GM21526 (cell line): Measurements from ENCODE around the gene AMIGO2.
A peak's percentile ranks its signal among the peaks of the same experiment; 100 is the strongest.
"Not testable (repeated sequence)": the region's sequence is repeated elsewhere in the genome, so short reads cannot be mapped to it uniquely, and the experiment has no call there.

Source experiments
- ATAC-seq: cut with Tn5 transposase; IDR thresholded peaks from one replicate; pipeline ENCODE4 v1.9.1; 2021; ENCODE audit warnings: moderate library complexity; ENCODE audit not compliant: unreplicated experiment, low FRiP score

AMIGO2 gene, protein sequence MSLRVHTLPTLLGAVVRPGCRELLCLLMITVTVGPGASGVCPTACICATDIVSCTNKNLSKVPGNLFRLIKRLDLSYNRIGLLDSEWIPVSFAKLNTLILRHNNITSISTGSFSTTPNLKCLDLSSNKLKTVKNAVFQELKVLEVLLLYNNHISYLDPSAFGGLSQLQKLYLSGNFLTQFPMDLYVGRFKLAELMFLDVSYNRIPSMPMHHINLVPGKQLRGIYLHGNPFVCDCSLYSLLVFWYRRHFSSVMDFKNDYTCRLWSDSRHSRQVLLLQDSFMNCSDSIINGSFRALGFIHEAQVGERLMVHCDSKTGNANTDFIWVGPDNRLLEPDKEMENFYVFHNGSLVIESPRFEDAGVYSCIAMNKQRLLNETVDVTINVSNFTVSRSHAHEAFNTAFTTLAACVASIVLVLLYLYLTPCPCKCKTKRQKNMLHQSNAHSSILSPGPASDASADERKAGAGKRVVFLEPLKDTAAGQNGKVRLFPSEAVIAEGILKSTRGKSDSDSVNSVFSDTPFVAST

DNA sequence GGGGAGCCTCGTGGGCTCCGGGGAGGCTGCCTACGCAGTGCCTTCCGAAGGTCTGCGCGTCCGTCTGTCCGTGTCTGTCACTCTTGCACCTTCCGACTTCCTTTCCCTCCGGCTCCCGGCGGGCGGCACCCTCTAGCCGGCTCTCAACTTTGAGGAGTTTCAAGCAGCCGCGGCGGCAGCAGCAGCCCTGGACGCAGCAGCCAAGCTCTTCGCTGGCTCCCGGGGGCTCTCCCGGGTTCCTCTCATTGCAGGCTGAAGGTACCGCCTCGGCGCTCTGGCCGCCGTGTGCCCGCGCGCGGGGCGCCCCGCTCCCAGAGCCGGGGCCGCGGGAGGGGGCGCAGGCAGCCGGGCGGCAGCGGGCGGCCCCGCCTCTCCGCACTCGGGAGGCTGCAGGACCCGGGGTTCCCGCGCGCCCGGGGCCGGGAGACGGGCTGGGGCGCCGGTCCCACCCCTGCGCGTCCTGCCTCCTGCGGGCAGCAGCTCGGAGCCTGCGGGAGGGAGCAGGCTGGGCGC lies at the start of gene AMIGO2, which contains the start of gene PCED1B:
Gene AMIGO2 (minus strand): TSS at position 492 of the 513 bp plus-strand sequence. CDS start 957 bp downstream, outside the sequence.
Gene PCED1B (plus strand): TSS at position 154 of the 513 bp plus-strand sequence. CDS start 155,443 bp downstream, outside the sequence.
- ATAC-seq: peak; percentile 74

DNA sequence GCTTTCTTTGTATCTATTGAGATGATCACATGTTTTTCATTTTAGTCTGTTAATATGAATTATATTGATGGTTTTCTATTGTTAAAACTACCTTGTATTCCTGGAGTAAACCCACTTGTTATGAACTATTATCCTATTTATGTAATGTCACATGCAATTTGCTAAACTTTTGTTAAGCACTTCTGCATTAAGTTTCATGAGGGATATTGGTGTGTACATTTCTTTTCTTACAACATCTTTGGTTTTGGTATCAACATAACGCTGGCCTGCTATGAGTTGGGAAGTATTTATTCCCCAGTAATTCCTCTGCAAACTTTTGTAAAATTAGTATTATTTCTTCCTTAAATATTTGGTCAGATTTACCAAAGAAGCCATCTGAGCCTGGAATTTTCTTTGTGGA lies 46.5 kb upstream of the AMIGO2 start:
- no peak for ATAC-seq

DNA sequence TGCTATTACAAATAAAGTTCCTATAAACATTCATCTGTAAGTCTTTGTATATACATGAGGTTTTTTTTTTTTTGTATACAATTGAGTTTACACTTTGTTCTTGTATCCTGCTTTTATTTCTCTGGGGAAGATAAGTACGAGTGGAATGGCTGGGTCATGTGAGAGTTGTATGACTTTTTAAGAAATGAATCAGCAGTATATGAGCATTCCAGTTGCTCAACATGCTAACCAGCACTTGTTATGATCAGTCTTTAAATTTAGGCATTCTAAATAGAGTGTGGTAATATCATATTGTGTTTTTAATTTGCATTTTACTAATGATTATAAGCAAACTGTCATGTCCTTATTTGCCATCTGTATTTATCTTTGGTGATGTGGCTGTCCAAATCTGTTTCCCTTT lies 44.7 kb upstream of the AMIGO2 start:
- no peak for ATAC-seq

DNA sequence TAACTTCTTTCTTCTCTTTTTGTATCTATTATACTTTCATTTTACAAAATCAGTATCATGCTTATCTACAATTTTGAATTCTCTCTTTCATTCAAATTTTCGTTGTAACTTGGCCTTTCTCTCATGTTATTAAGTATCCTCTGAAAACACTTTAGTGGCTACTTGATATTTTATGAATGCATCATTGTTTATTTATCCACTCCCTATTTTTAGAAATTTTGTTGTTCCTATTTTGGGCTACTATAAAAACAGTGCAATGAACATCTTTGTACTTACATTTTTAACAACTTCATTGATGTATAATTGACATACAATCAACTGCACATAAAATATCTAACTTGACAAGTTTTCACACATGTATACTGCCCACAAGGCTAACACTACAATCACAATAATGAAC lies 44.0 kb upstream of the AMIGO2 start:
- ATAC-seq: no peak

DNA sequence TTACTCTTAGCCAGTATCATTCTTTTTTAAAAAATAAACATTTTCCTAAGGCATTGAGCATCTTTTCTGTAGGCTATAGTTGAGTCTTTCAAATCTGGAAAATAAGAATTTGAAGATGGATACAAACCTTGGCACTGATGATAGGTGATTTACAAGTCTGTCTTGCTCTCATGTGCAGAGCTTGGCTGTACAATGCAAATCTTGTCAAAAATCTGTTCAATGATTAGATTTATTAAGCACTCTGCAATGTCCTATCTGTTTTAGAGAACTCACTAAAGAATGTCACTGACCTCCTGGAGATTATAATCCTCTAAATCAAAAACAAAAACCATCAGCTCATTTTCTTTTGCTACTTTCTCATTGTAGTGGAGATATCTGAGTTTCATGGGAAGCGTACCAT lies 42.8 kb upstream of the AMIGO2 start:
- no peak for ATAC-seq

DNA sequence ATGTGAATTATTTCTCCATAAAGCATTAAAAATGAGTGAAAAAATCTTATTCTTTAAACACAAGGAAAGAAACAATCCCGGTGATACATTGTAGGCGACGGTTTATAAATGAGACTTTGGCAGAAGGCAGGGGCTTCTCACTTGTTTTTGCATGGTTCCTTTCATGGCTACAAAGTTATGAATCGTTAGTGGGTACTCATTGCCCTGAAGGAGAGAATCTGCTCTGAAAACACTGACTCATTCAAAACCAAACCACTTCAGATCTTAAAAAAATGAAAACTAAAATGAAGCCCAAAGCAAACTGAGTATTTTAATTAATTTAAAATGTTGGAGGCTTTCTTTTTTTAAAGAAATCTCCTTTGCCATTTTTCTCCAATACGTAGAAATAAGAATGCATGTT lies 41.4 kb upstream of the AMIGO2 start:
- no peak for ATAC-seq

DNA sequence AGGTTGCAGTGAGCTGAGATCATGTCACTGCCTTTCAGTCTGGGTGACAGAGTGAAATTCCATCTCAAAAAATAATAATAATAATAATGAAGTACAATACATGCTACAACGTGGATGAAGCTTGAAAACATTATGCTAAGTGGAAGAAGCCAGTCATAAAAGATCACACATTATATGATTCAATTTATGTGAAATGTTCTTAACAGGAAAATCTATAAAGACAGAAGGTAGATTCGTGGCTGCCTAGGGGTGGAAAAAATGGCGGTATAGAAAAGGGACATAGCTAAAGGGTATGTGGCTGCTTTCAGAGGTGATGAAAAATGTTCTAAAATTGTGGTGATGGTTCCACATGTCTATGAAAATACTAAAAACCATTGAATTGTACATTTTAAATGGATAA lies 41.0 kb upstream of the AMIGO2 start:
- no peak for ATAC-seq

DNA sequence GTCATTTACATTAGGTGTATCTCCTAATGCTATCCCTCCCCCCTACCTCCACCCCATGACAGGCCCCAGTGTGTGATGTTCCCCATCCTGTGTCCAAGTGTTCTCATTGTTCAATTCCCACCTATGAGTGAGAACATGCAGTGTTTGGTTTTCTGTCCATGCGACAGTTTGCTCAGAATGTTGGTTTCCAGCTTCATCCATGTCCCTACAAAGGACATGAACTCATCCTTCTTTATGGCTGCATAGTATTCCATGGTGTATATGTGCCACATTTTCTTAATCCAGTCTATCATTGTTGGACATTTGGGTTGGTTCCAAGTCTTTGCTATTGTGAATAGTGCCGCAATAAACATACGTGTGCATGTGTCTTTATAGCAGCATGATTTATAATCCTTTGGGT lies 37.5 kb upstream of the AMIGO2 start:
- ATAC-seq: not testable (repeated sequence)

DNA sequence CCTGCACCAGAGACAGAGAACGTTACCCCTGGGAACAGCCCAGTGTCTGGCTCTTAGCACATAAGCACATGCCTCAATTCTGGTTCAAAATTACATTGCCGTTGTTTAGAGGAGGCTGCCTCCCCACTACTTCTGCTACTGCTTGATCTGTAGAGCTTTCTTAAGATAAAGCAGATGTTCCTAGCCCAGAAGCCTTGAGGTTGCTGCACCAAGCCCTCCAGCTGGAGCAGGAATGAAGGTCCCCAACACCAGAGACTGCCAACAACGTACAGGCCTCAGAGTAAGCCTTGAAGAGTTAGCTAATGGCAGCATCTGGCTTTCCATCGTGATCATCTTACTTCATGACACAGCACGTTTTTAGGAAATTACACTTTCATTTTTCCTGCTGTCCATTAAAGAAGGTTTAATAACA lies 34.7 kb upstream of the AMIGO2 start:
- no peak for ATAC-seq

DNA sequence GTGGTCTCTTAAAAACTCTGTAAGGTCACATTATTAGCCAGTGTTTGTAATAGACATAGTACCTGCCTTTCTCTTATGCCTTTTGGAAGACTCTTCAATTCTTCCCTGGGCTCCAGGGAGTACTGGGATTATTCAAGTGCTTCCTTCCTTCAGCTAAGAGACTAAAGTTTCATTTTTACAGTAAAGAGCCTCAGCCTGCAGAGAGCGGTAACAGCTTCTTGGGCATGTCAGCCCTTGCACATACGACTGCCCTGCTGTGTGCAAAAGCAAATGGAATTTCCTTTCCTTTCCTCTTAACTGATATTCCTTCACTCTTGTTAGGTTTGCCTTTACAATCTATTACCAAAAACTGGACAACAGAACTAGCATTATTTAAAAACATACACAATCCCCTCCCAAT lies 32.9 kb upstream of the AMIGO2 start:
- ATAC-seq: no peak

DNA sequence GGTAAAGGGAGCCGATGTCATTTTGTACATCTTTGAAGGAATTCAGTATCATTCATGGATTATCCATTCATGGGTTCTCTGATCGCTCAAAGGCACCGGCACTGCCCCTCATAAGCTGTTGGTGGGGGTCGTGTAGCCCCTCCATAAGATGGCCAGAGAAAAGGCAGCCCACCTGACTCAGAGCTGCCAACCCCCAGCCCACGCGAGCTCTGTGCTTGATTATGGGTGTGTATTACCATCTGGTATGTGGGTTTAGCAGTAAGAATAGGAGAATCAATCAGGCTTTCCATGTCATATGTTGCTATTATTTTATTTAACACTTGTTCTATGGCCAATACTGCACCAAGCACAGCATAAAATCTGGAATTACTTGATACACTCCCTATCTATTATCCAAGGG lies 32.1 kb upstream of the AMIGO2 start:
- ATAC-seq: no peak

DNA sequence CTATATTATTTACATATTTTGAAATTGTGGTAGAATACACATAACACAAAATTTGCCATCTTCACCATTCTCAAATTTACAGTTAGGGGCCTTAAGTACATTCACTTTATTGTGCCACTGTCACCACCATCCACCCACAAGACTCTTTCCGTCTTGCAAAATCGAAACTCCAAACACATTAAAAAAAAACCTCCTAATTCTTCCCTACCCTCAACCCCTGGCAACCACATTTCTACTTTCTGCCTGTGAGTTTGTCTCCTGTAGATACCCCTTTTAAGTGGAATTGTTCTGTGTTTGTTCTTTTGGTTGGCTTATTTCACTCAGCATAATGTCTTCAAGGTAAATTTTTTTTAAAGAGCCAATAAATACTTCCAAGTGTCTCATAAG lies 31.6 kb upstream of the AMIGO2 start:
- no peak for ATAC-seq

DNA sequence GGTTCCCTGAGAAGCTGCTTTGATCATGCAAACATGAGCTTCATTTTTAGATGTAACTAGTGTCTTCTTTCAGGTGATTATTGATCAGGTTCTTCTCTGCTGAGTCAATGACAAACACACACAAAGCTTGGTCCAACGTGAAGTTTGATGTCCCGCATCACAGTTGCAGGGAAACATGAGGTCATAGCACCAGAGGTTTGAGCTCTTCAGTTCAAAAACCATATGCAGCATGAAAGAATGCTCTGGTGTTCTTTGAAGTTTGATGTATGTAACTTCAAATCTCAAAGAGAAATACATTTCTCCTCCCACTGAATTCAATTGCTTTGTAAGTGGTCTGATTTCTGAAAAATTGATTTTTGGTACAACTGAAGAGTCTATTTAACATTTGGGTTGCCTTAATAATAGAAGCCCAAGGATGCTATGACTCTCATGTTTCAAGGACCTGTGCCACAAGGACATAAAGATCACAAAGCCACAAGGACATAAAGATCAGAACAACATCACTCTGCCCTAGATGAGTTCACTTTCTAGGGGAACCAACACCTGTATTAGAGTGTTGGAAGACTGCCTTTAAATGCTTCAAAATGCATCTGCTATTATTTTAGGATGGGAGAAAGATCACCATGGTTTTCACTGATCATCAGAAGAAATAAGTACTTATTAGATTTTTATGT lies 31.1 kb upstream of the AMIGO2 start:
- ATAC-seq: no peak

DNA sequence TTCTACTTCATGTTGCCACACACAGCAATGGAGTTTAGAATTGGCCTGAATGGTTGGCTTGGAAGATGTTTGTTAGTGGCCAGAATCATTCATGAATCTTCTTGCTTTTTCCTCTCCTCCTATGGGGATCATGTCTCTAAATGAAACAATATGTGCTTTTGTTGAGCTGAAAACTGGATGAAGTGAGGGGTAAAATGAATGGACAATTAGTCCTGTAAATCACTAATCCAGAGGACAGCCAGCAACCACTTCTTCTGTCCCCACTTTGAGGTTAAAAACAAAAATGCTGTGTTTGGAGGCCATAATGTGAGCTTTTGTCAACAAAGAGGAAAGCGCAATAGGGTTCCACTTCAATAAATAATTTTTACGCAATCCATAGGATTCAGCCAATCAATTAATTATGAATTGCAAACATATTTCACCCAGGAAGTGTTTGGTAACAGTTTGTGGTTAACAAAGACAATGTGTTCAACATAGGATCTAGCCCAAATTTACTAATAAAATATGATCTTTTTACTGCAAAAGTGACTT lies 30.3 kb upstream of the AMIGO2 start:
- no peak for ATAC-seq

DNA sequence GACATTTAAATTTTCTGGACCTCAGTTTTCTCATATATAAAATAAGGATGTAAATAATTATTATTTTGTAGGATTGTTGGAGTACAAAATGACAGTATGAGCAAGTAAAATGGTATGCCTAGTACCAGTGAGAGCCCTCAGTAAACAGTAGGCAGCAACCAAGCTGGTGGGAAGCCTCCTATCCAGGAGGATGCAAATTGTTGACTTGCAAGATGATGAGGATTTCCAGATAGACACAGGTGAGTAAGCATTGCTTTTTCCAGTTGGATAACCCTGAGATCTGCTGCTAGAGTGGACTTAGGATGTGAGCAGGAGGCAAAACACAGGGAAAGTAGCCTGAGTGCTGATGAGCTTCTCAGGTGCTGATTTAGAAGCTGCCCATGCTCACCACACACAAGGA lies 28.2 kb upstream of the AMIGO2 start:
- no peak for ATAC-seq

DNA sequence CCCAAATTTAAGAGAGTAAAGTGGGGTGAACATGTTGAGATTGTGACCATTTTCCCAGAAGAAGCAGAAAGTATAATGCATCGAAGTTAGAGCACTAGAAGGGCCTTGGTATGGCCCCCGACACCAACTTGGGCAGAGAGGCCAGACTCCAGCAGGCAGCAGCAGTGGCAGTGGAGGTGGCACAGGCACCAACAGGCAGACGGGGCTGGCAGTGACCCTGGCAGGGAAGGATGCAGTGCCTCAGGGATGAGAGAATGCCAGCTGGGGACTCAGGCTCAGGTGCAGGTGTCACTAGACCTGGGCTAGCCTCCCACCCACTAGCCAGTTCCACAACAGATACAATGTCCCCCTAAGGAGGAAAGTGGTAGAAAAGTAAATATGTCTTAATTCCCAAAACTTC lies 27.7 kb upstream of the AMIGO2 start:
- no peak for ATAC-seq

DNA sequence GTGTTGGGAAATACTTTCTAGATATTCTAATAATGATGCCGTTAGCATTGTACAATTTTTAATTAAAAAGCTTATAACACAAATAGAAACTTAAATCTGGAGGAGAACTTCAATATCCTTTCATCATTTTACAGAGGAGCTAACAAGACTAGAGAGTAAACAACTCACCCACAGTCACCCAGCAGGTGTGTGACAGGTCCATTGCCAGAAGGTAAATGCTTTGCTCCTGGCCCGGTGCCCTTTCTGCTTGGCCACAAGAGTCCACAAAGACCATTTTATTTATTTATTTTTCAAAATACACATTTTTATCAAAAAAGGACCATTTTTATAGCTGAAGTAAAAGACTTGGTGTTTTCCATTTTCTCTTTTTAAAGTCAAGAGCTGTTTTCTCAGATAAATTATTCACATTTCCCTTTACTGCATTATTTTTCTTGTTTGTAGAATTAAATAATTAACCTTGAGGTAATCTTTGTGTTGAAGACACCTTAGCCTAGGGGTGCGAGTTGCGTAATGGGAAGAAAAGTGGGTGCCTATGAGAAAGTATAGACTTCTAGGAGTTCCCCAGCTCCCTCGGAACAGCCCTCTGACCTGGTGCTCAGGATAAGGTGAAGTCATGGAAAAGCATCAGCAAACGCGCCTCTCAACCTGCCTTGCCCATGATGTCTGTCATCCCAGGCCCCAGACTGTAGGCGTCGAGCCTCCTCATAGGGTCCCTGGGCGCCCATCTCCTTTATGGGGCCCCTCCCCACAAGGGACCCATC lies 26.3 kb upstream of the AMIGO2 start:
- ATAC-seq: no peak

DNA sequence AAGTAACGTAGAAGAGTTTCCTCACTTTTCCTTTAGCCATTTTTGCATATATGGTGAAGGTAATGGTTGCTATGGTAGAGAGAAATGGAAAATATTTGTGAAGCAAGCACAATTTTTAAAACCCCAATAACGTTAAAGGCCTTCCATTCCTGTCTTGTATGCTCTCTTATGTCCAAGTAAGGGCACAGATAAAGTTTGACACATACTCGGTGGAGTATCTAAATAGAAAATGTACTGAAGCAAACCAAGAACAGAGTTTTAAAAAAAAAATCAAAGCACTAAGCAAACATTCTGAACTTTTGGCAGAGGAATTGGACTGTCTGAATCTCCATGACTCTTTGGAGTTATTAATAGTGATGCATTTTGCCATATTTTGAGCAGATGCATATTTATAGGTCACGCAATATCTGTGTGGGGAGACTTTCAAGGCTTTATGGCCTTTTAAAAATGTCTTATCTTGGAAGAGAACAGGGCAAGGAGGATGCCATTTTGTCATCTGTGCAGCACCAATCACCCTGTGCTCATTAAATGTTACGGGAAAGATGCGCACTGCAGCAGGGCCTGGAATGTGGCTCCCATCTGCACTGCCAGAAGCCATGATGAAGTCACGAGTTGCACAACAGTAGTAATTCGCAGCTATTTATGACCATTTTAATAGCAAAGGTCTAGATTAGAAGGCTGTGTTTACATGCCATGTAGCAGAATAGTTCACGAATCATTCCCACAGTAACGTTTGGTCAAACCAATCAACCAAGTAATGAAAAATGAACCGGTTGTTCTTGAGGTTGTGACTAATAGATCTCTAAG lies 23.3 kb upstream of the AMIGO2 start:
- no peak for ATAC-seq

DNA sequence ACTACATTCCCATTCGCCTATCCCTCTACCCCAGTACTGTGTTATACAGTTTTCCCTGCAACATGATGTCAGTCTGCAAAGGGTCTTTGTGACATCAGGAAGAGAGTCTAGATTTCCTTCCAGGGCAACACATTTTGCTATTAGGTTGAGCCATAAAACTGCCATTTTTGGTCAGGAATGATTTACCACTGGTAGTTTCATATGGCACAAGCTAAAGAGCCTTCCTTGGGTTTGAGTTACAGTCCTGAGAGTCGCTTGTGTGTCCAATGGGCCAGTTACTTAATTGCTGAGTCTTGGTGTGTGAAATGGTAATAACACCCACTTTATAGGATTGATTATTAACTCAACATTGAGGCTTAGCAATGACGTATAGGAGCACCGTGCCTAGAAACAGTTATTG lies 22.6 kb upstream of the AMIGO2 start:
- no peak for ATAC-seq

DNA sequence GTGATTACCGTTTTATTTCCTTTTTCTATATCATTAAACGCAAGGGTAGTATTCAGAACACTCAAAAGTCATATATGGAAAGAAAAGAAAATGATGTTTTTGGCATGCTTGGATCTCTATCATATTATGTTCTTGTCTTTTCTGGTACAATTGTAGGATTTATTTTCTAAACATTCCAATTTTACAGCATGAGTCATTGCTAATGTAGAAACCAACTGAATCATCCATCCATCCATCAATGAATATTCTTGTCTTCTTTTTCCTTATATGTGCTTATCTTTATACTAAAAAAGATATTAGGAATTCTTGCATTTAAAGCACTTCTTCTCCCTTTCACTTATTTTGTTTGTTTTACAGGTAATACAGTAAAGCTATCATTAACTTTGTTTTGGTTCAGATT lies 20.4 kb upstream of the AMIGO2 start:
- ATAC-seq: no peak
